Measurements from ENCODE around the gene CCDC38.
"Not testable (repeated sequence)": the region's sequence is repeated elsewhere in the genome, so short reads cannot be mapped to it uniquely, and the experiment has no call there.

The CCDC38 gene

GRCh38 chr12:95942524-95943329, at the start of gene CCDC38:
Gene CCDC38, minus strand, starts transcription at chr12:95942614. Its CDS starts 6,105 bp downstream, at chr12:95936509.
- peak; percentile 57 for DNase-seq (ENCODE audit: low read depth, low spot score)

GRCh38 chr12:95990136-95990535, 47.7 kb upstream of the CCDC38 start:
- DNase-seq (ENCODE audit: low read depth, low spot score) = no peak

GRCh38 chr12:95989504-95990123, 47.2 kb upstream of the CCDC38 start:
- no peak for DNase-seq (ENCODE audit: low read depth, low spot score)

- no peak for DNase-seq (ENCODE audit: low read depth, low spot score)
Observed at GRCh38 chr12:95988506-95989275, 46.3 kb upstream of the CCDC38 start.

- no peak for DNase-seq (ENCODE audit: low read depth, low spot score)
Observed at GRCh38 chr12:95986635-95987570, 44.5 kb upstream of the CCDC38 start.

- no peak for DNase-seq (ENCODE audit: low read depth, low spot score)
Observed at GRCh38 chr12:95984682-95985081, 42.3 kb upstream of the CCDC38 start.

- DNase-seq (ENCODE audit: low read depth, low spot score) = no peak
Observed at GRCh38 chr12:95982602-95983001, 40.2 kb upstream of the CCDC38 start.

- DNase-seq (ENCODE audit: low read depth, low spot score) = no peak
Observed at GRCh38 chr12:95980437-95980836, 38.0 kb upstream of the CCDC38 start.

- DNase-seq (ENCODE audit: low read depth, low spot score) = no peak
Observed at GRCh38 chr12:95978774-95979173, 36.4 kb upstream of the CCDC38 start.

- no peak for DNase-seq (ENCODE audit: low read depth, low spot score)
Observed at GRCh38 chr12:95978351-95978750, 35.9 kb upstream of the CCDC38 start.

GRCh38 chr12:95977764-95978305, 35.4 kb upstream of the CCDC38 start:
- DNase-seq (ENCODE audit: low read depth, low spot score) = no peak

- DNase-seq (ENCODE audit: low read depth, low spot score) = no peak
Observed at GRCh38 chr12:95976416-95976832, 34.0 kb upstream of the CCDC38 start.

GRCh38 chr12:95975491-95975890, 33.1 kb upstream of the CCDC38 start:
- DNase-seq (ENCODE audit: low read depth, low spot score) = no peak

- DNase-seq (ENCODE audit: low read depth, low spot score) = no peak
Observed at GRCh38 chr12:95974358-95974757, 31.9 kb upstream of the CCDC38 start.

- DNase-seq (ENCODE audit: low read depth, low spot score) = no peak
Observed at GRCh38 chr12:95972832-95973456, 30.5 kb upstream of the CCDC38 start.

GRCh38 chr12:95970905-95971304, 28.5 kb upstream of the CCDC38 start:
- DNase-seq (ENCODE audit: low read depth, low spot score) = no peak

- DNase-seq (ENCODE audit: low read depth, low spot score) = not testable (repeated sequence)
Observed at GRCh38 chr12:95969116-95969515, 26.7 kb upstream of the CCDC38 start.

GRCh38 chr12:95967301-95967700, 24.9 kb upstream of the CCDC38 start:
- no peak for DNase-seq (ENCODE audit: low read depth, low spot score)

GRCh38 chr12:95966287-95966870, 24.0 kb upstream of the CCDC38 start:
- no peak for DNase-seq (ENCODE audit: low read depth, low spot score)

- DNase-seq (ENCODE audit: low read depth, low spot score) = no peak
Observed at GRCh38 chr12:95963096-95963495, 20.7 kb upstream of the CCDC38 start.

Measured in activated CD4-positive, CD25-positive, alpha-beta regulatory T cell treated with anti-CD3 and anti-CD28 coated beads, Interleukin-2, amount 50 U/mL, for 16 hours (primary cell).